CD4-positive, CD25-positive, alpha-beta regulatory T cell (primary cell): ENCODE data around the gene CDK11B. TPM values are rescaled to one million over a fixed set of nuclear protein-coding genes. Genes with fewer than 3 reads are reported as not detected.

ENCODE experiments used
- ATAC-seq, 2 donors: fragments of 150-1000 bp; cut with Tn5 transposase; one replicate each; pipeline ENCODE4 v1.10.0; 2021; ENCODE audit warnings: low read depth in 2 of 2, moderate number of reproducible peaks in 2 of 2, moderate library complexity in 1 of 2
- DNase-seq, 3 donors: peaks; one replicate each; pipeline versions ENCODE4 v3.0.0 to v3.0.0-alpha.2; 2012 to 2022; ENCODE audit warnings: mixed read lengths in 1 of 3
- H3K27ac ChIP-seq: one replicate; pipeline ENCODE4 v1.7.0; 2013; ENCODE audit warnings: mild to moderate bottlenecking, low read length; ENCODE audit not compliant: insufficient read depth, poor library complexity, severe bottlenecking
- H3K27me3 ChIP-seq: one replicate; pipeline ENCODE4 v1.7.0; 2013; ENCODE audit warnings: low read length; ENCODE audit not compliant: control insufficient read depth, insufficient read depth
- H3K36me3 ChIP-seq: one replicate; pipeline ENCODE4 v1.7.0; 2013; ENCODE audit warnings: mild to moderate bottlenecking, low read length, moderate library complexity; ENCODE audit not compliant: control insufficient read depth, insufficient read depth
- H3K4me1 ChIP-seq: 2 replicates; pipeline ENCODE4 v1.7.0; 2013; ENCODE audit warnings: mild to moderate bottlenecking, low read length; ENCODE audit not compliant: insufficient read depth, control insufficient read depth, poor library complexity, severe bottlenecking
- H3K4me3 ChIP-seq: one replicate; pipeline ENCODE4 v1.7.0; 2013; ENCODE audit warnings: low read depth, mild to moderate bottlenecking, low read length, moderate library complexity
- H3K9me3 ChIP-seq, 2 experiments: 1 replicate in 1 of 2; 2 replicates in 1 of 2; pipeline ENCODE4 v1.7.0; 2013; ENCODE audit warnings: low read length in 2 of 2, mild to moderate bottlenecking in 1 of 2, moderate library complexity in 1 of 2; ENCODE audit not compliant: control insufficient read depth in 2 of 2
- H3K27ac Mint-ChIP-seq, 3 donors: one replicate each; pipeline ENCODE4 v1.8.0; 2020 to 2022; ENCODE audit warnings: mild to moderate bottlenecking in 3 of 3, mixed read lengths in 3 of 3, moderate library complexity in 2 of 3
- H3K27me3 Mint-ChIP-seq: one replicate; pipeline ENCODE4 v1.8.0; 2022; ENCODE audit warnings: mild to moderate bottlenecking, mixed read lengths
- H3K36me3 Mint-ChIP-seq: one replicate; pipeline ENCODE4 v1.8.0; 2020; ENCODE audit warnings: mixed read lengths
- H3K4me1 Mint-ChIP-seq, 4 donors: one replicate each; pipeline ENCODE4 v1.8.0; 2020 to 2022; ENCODE audit warnings: mixed read lengths in 4 of 4, mild to moderate bottlenecking in 1 of 4
- H3K4me3 Mint-ChIP-seq, 4 donors: one replicate each; pipeline ENCODE4 v1.8.0; 2020 to 2022; ENCODE audit warnings: mild to moderate bottlenecking in 4 of 4, mixed read lengths in 4 of 4, moderate library complexity in 3 of 4
- H3K9me3 Mint-ChIP-seq, 7 donors: one replicate each; pipeline ENCODE4 v1.8.0; 2020 to 2022; ENCODE audit warnings: mixed read lengths in 7 of 7, mild to moderate bottlenecking in 3 of 7, moderate library complexity in 2 of 7
- polyA plus RNA-seq, 4 donors: library from polyadenylated mRNA; unstranded; fragments of 300-500 nt; fragmentation: Illumina TruSeq; gene quantifications; one replicate each; pipeline ENCODE4 v1.2.3, GENCODE V29; 2021
- total RNA-seq: library from RNA; stranded (reverse); gene quantifications from one replicate; pipeline ENCODE4 v1.2.3, GENCODE V29; 2022

Gene CDK11B
- total and polyA plus RNA-seq, 5 donors from 2014 or later, result 9.3 to 47.2 (median 9.8) TPM

DNA sequence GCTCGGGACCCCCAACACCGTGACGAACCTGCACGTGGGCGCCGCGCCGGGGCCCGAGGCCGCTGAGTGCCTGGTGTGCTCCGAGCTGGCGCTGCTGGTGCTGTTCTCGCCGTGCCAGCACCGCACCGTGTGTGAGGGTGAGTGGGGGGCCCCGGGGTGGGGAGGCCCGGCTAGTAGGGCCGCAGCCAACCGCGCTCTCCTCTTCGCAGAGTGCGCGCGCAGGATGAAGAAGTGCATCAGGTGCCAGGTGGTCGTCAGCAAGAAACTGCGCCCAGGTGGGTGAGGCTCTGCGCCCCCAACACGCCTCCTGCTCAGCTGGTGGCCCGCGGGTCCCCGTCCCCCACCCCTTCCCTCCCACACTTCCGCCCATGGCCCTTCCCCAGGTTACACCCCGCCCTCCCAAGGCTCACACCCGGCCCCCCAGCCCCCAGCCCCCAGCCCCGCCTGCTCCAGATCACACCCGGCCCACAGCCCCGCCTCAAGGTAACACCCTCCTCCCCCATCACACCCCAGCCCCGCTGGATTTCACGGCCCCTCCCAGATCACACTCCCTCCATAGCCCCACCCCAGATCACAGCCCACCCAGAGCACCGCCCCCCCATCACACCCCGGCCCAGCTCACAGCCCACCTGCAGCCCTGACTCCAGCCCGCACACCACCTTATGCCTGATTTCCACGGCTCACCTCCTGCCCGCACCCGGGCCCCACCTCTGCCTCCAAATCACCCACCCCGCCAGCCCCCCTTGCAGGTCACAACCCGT is 29.2 kb downstream of the CDK11B start:
- H3K4me1 Mint-ChIP-seq, result peaks cover 0 to 6% (median 3%) of the 10 kb centered on the region in 4 donors
- Histone ChIP-seq H3K36me3 (no peaks in the 10 kb centered on the region), H3K9me3 (no peaks in the 10 kb centered on the region), H3K27me3 (no peaks in the 10 kb centered on the region), H3K27ac (peak overlapping the region; percentile 79), H3K4me1 (peaks cover 29% of the 10 kb centered on the region), H3K4me3 (no peak overlapping the region)
- ATAC-seq (peak; percentile 33 to 46), DNase-seq (peak; percentile 72 to 76 (median 75))
- H3K27ac Mint-ChIP-seq, result peak overlapping the region; percentile 14 to 73 (median 72)
- H3K4me3 Mint-ChIP-seq, result peak overlapping the region; percentile 73 to 86 (median 80)
- peaks cover 0 to 2% (median 0%) of the 10 kb centered on the region in 7 donors for H3K9me3 Mint-ChIP-seq
- peaks cover 6% of the 10 kb centered on the region for H3K27me3 Mint-ChIP-seq
- H3K36me3 Mint-ChIP-seq, result no peaks in the 10 kb centered on the region

DNA sequence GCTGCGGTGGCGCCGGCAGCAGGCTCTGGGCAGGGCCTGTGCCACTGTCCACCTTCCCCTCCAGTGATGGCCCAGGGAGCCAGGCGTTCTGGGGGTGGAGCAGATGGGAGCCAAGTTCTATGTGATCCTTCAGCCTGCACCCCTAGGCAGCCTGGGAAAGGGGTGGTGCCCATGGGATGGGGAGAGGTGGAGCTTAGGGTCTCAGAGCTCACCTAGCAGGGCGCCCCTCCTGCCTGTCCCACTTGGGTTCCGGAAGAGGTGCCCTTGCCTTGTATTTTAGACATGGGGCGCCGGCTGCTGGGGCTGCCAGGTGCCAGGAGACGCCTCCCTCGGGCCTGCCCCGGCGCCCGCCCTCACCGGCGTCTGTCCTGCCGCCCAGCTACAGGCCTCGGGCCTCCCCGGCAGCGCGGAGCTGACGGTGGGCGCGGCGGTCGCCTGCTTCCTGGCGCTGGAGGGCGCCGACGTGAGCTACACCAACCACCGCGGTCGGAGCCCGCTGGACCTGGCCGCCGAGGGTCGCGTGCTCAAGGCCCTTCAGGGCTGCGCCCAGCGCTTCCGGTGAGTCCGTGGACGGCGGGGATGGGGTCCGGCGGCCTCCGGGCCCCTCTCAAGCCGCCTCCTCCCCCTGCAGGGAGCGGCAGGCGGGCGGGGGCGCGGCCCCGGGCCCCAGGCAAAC is 29.9 kb downstream of the CDK11B start:
- peaks cover 29% of the 10 kb centered on the region for H3K4me1 ChIP-seq
- Mint-ChIP-seq H3K27me3 (peaks cover 6% of the 10 kb centered on the region), H3K36me3 (no peaks in the 10 kb centered on the region), H3K4me1 (peaks cover 0 to 6% (median 3%) of the 10 kb centered on the region in 4 donors), H3K4me3 (peak overlapping the region in 3 of 4 donors; percentile 26 to 46 (median 38)), H3K27ac (no peak overlapping the region), H3K9me3 (peaks cover 0 to 2% (median 0%) of the 10 kb centered on the region in 7 donors)
- H3K9me3 ChIP-seq, result no peaks in the 10 kb centered on the region
- no peaks in the 10 kb centered on the region for H3K27me3 ChIP-seq
- H3K4me3 ChIP-seq, result no peak overlapping the region
- DNase-seq (peak in 2 of 3 donors; percentile 34 to 53), ATAC-seq (no peak)
- peak overlapping the region; percentile 79 for H3K27ac ChIP-seq
- no peaks in the 10 kb centered on the region for H3K36me3 ChIP-seq

- H3K4me3 ChIP-seq, result no peak overlapping the region
- Mint-ChIP-seq H3K9me3 (peaks cover 0 to 2% (median 0%) of the 10 kb centered on the region in 7 donors), H3K27ac (peak overlapping the region in 1 of 3 donors; percentile 14), H3K4me1 (peaks cover 0 to 6% (median 3%) of the 10 kb centered on the region in 4 donors), H3K36me3 (no peaks in the 10 kb centered on the region), H3K4me3 (peak overlapping the region in 2 of 4 donors; percentile 43 to 51), H3K27me3 (peaks cover 6% of the 10 kb centered on the region)
- H3K27me3 ChIP-seq, result no peaks in the 10 kb centered on the region
- DNase-seq (no peak), ATAC-seq (no peak)
- H3K27ac ChIP-seq, result peak overlapping the region; percentile 79
- no peaks in the 10 kb centered on the region for H3K36me3 ChIP-seq
- peaks cover 29% of the 10 kb centered on the region for H3K4me1 ChIP-seq
- no peaks in the 10 kb centered on the region for H3K9me3 ChIP-seq
Measured at GRCh38 chr1:1627829-1628753, 30.7 kb downstream of the CDK11B start.

GRCh38 chr1:1627261-1627828 is 31.5 kb downstream of the CDK11B start:
- DNase-seq, result no peak
- Mint-ChIP-seq H3K36me3 (no peaks in the 10 kb centered on the region), H3K4me3 (no peak overlapping the region), H3K4me1 (peaks cover 0 to 8% (median 4%) of the 10 kb centered on the region in 4 donors), H3K9me3 (peaks cover 0 to 2% (median 0%) of the 10 kb centered on the region in 7 donors), H3K27me3 (peaks cover 6% of the 10 kb centered on the region), H3K27ac (no peak overlapping the region)
- no peaks in the 10 kb centered on the region for H3K27me3 ChIP-seq
- H3K27ac ChIP-seq, result no peak overlapping the region
- peaks cover 29% of the 10 kb centered on the region for H3K4me1 ChIP-seq
- H3K9me3 ChIP-seq, result no peaks in the 10 kb centered on the region
- H3K36me3 ChIP-seq, result no peaks in the 10 kb centered on the region
- no peak overlapping the region for H3K4me3 ChIP-seq
- ATAC-seq, result no peak

- ATAC-seq (no peak), DNase-seq (no peak)
- H3K4me3 ChIP-seq, result no peak overlapping the region
- peaks cover 6% of the 10 kb centered on the region for H3K27me3 Mint-ChIP-seq
- peaks cover 0 to 2% (median 0%) of the 10 kb centered on the region in 7 donors for H3K9me3 Mint-ChIP-seq
- no peak overlapping the region for H3K4me3 Mint-ChIP-seq
- no peaks in the 10 kb centered on the region for H3K9me3 ChIP-seq
- H3K36me3 ChIP-seq, result no peaks in the 10 kb centered on the region
- peaks cover 0 to 6% (median 4%) of the 10 kb centered on the region in 4 donors for H3K4me1 Mint-ChIP-seq
- no peaks in the 10 kb centered on the region for H3K36me3 Mint-ChIP-seq
- peaks cover 20% of the 10 kb centered on the region for H3K4me1 ChIP-seq
- no peak overlapping the region for H3K27ac ChIP-seq
- no peak overlapping the region for H3K27ac Mint-ChIP-seq
- H3K27me3 ChIP-seq, result no peaks in the 10 kb centered on the region
Measured at GRCh38 chr1:1626207-1627141, 32.3 kb downstream of the CDK11B start.

DNA sequence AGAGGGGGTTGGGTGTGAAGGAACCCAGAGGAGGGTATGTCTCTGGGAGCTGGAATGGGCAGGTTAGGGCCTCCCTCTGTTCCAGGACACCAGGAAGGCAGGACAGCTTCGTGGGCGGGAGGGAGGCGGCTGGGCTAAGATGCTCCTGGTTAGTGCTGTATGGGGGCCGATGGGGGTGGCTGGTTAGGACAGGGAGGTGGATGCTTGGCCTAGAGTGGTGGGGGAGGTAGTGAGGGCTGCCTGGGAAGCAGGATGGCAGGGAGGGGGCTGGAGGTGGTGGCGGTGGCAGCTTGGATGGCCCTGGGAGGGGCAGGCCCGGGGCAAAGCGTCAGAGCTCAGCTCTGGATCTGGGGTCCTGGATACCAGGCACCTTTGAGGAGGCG is 33.0 kb downstream of the CDK11B start:
- Mint-ChIP-seq H3K4me1 (peaks cover 0 to 6% (median 4%) of the 10 kb centered on the region in 4 donors), H3K4me3 (no peak overlapping the region), H3K9me3 (peaks cover 0 to 2% (median 0%) of the 10 kb centered on the region in 7 donors), H3K36me3 (no peaks in the 10 kb centered on the region), H3K27me3 (peaks cover 6% of the 10 kb centered on the region), H3K27ac (peak overlapping the region in 1 of 3 donors; percentile 62)
- no peak for ATAC-seq
- no peaks in the 10 kb centered on the region for H3K36me3 ChIP-seq
- no peak overlapping the region for H3K4me3 ChIP-seq
- peaks cover 14% of the 10 kb centered on the region for H3K4me1 ChIP-seq
- no peaks in the 10 kb centered on the region for H3K9me3 ChIP-seq
- H3K27me3 ChIP-seq, result no peaks in the 10 kb centered on the region
- DNase-seq, result no peak
- H3K27ac ChIP-seq, result no peak overlapping the region
